ENCODE measurements around the gene ZDHHC8.

Gene ZDHHC8

DNA sequence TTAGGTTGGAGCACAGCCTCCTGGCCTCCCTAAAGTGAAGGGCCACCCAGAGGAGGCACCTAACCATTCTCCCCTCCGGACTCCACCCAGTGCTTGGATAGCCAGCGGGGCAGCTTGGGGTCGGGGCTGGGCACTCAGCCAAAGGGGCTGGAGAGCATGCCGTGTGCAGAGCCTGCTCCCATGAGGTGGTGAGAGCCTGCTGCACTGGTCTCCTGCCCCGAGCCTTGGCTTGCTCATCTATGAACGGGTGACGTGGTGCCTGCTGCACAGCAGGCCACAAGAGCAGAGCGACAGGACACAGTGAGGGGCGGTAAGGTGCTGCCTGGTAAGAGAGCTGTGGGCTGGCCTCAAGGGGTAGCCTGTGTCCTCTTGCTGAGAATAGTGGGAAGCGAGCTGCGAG is 33.3 kb downstream of the ZDHHC8 start:
- DNase-seq, result no peak

DNA sequence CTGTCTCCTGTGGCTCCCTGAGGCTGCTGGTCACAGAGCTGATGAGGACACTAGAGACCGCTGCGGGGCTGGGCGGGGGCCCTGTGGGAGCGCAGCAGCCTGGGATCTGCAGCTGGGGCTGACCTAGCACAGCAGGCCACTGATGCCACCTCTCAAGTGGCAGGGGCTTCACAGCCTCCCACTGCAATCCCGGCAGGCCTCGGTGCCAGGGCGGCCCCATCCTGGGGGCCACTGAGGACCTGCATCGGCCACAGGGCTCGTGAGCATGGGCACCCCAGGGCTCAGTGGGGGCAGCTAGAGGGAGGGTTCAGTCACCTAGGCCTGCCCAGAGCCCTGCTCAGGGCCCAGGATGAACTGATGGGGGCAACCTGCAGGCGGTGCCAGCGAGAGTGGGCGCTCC is 33.8 kb downstream of the ZDHHC8 start:
- no peak for DNase-seq

DNA sequence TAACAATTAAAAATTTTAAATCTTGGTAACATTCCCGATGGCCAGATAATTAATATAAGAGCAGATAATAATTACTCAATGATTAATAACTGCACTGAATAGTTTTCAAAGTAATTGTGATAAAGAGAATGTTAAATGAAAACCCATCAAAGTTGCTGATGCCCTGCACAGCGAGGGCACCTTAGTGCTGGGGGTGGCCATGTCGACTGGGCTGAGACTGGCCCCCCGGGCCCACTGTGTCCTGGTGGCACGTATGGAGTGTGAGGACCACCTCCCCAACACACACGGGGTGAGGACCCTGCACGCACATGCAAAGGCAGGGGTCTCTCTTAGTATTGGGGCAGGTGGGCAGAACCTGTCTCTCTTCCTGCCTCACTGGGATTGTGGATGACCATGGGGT is 34.3 kb downstream of the ZDHHC8 start:
- DNase-seq, result no peak

DNA sequence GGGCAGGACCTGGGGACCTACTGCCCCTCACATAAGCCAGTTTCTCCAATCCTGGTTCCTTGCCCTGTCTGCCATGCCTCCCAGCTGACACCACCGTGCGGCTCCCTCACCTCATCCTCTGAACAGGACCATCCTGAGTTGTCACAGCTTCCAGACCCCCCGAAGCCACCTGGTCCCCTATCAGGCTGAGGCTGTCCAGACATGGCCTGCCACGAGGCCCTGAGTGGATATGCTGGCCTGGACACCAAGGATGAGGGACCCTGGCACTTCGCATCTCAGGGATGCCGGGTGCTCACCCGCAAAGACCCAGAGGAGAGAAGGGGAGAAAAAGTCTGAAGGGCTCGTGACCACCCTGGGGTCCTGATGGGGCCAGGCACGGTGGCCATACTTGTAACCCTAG is 35.1 kb downstream of the ZDHHC8 start:
- no peak for DNase-seq

DNA sequence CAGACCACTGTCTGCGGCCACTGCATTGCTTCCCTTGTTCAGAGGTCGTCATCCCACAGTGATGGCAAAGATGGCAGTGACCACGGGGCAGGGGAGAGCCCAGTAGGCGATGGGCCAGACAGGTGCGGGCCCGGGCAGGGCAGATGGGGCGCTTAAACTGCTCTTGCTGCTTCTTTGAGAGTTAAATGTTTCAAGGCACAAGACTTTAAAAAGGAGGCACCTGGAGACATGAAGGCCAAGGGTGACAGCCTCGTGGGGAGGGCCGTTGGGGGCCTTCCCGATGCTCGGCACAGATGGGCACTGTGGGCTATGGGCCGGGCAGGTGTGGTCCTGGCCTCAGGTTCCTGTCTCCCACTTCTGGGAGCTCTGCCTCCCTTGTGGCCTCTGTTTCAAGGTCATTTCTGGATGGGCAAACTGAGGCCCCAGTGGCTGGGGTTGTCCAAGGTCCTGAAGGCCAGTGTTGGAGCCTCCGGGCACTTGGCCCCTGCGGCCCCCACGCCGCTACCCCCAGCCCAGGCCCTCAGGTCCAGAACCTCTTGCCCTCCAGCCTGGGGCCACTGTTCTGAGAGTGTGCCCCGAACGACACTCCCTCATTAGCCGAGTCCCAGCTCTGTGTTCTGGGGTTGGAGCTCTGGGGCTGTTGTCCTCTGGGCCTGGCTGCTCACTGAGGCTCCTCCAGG is 36.2 kb downstream of the ZDHHC8 start:
- DNase-seq, result no peak

DNA sequence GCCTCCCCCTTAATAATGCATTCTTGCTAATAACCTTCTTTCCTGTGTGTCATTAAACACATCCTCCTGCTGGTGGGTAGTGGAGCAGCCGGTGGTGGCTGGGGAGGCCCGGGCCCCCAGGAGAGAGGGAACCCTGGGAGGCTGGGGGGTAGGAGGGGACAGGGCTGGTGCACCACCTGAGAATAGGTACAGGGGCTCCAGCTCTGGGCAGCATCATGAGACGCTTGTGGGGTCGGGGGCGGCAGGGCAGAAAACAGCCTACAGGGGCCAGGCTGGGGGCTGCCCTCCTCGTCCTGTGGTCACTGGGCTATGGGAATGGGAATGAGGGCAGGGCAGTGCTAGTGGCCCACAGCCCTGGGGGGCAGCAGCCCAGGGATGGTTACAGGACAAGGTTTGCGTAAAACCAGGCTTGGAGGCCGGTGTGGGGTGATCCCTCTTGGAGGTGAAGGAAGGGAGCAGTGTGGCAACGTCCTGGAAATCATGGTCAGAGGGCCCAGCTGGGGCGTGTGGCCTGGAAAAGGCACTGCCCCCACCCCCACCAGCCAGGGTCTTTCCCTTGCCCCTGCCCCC is 37.7 kb downstream of the ZDHHC8 start:
- no peak for DNase-seq

DNA sequence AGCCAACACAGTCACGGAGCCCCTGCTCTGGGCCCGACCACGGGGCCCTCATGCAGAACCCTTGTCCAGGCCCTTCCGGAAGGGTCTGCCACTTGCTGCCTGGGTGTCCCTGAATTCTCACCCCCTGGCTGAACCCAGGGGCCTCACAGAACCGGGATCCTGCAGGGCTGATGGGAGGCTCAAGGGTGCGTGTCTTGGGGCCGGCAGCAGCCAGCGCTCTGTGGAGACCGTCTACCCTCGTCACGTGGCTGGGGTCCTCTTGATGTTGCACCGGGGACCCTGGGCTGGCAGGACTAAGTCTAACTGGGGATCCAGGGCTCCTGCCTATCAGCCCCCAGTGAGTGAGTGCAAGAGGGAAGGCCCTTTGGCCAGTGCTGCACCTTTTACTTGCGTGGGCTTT is 38.6 kb downstream of the ZDHHC8 start:
- DNase-seq, result no peak

DNA sequence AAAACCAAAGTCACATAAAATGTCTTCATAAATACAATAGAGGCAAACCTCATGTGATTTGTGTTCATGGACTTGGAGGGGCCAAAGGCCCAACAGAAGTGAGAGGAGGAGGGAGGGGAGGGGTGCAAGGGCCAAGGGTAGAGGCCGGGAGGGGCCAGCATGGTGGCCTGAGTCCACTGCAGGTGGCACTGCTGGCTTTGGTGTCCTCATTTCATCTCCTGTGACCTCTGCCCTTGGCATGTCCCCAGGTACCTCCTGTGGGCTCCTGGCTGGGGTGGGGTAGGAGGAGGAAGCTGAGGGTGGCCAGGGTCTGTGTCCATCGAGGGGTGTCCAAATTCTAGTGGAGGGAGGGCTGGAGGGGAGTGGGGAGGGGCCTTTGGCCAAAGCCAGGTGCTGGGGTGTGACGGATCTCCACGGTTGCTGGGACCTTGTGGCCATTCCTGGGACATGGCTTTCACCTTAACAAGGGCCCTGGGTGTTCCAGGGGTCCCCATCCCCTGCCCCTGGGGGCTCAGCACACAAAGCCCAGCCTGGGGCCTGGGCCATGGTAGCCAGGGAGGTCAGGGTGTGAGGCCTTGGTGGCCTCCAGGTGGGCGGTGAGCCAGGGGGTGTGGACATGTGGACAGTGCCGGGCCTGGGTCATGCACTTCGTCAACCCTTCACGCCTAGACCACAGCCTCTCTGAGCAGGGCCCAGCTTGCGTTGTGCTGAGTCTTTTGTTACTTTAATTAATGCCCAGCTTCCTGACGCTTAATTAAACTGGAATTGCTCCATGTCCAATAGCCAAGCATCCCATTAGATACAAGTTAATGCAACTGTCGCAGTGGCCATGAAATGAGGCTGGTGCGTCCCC is 39.9 kb downstream of the ZDHHC8 start:
- no peak for DNase-seq

DNA sequence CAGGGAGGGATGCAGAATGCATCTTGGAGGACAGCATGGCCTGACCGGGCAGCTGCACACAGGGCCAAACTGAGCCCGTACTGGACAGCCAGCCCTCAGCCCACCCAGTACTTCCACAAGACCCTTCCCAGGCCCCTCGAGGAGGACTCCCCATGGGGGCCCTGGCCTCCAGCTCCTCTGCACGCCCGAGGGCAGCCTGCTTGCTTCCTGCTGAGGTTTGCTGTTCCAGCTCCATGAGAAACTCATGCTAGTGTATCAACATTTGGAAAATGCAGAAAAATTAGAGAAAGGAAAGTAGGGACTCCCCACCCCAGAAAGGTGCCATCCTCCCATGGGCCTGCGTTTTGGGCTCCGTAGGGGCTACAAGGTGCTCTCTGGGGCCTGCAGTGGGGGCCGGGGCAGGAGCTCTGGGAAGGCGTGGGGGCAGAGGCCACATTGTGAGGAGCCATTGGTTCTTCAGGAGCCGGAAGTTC is 40.6 kb downstream of the ZDHHC8 start:
- no peak for DNase-seq

DNA sequence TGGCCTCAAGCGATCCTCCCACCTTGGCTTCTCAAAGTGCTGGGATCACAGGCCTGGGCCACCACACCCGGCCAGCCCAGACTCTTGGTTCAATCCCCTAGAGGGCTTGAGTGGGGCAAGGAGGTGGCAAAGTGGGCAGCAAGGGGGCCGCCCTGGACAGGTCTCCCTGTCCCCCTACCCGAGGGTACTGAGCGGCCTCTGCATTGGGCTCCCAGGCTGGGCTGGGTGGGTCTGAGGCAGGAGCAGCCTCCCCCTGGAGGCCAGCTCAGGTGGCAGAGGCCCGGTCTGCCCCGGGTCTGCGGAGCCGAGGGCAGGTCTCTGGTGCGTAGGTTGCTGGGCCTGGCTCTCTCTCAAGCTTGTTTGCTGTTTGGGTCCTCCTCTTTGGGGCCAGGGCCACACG is 41.6 kb downstream of the ZDHHC8 start:
- no peak for DNase-seq

DNA sequence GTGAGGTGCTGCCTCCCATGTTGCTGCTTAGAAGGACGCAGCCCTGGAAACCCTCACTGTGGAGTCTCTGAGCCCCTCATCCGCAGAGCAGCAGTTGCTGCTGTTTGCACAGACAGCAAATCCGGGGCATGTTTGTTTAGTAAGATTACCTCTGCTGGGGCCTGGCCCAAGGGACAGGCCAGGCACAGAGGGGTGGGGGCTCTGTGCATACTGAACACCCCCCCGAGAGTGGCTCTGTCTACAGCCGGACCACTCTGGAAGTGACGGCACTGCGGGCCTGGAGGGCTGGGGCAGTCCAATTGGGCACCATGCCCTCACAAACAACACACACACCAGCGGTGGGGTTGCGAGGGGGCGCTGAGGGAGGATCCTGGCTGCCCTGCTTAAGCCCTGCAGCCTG is 42.2 kb downstream of the ZDHHC8 start:
- no peak for DNase-seq

DNA sequence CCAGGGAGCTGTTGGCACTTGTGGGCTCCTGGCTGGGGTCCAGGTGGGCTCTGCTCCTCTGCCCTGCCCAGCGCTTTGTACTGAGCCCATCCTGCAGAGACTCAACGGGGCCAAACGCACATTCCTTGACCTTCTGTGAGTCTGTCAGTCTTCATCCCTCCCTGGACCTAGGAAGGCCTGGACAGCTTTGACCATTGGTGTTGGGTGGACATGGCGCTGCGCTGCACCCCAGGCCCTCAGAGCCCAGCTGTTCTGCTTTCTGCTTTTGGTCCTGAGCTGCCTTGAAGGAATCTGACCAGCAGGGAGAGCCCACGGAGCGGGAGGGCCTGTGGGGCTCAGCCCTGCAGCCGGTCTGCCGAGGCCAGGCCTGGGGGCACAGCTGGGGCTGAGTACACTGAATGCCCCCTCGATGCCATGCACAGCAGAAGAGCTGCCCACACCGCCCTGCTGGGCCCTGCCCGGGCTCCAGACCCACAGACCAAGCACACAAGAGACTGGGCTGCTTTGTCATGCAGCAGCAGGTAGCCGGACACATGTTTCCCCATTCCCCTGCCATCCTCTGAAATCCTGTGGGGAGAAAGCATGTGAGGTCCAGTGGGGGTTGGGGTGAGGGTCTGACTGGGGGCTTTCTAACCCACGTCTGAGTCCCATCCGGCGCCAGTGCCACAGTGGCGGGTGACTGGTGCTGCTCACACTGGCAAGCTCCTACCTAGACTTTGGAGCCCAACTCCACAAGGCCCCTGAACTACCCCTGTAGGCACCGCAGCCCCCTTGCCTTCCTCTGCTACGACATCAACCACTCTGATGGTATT is 43.4 kb downstream of the ZDHHC8 start:
- DNase-seq, result no peak

DNA sequence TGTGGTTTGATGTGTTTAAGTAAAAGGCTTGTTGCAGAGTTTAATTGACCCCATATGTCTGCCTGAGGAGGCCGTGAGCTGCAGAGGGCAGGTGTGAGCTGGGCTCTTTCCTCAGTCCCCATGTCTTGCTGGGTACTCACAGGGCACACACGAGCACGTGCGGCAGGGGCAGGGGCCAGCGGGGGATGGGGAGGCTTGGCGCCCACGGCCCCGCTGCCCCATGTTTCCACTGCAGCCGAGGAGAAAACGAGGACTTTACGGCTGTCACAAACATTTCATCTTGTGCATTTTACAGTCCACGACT is 43.9 kb downstream of the ZDHHC8 start:
- no peak for DNase-seq

DNA sequence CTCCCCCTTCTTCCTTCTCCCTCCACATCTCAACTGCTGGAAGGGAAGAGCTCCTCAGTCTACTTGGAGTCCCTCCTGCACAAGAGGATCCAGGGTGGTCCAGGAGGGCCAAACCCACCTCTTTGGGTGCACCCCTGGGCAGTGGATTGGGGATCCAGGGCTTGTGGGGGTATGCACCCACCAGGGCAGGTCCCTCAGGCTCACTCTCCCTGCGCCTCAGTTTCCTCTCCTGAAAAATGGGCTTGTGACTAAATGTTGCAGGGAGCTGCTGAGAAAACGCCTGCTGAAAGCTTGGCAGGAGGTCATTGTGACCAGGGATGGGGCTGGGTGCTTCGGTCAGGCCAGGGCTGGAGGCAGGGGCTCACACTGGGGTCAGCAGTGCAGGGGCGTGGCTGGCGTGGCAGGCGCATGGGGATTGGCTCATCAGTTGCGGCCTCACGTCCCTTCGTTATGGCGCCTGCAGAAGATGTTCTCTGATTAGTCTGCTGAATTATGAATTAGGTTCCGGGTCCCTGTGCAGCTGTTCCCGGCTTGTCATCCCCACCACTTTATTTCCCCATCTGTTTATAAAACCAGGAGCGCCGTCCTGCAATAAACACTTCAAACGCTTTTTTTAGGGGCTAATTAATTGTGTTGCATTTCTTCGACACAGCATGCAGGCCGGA is 44.9 kb downstream of the ZDHHC8 start:
- no peak for DNase-seq

DNA sequence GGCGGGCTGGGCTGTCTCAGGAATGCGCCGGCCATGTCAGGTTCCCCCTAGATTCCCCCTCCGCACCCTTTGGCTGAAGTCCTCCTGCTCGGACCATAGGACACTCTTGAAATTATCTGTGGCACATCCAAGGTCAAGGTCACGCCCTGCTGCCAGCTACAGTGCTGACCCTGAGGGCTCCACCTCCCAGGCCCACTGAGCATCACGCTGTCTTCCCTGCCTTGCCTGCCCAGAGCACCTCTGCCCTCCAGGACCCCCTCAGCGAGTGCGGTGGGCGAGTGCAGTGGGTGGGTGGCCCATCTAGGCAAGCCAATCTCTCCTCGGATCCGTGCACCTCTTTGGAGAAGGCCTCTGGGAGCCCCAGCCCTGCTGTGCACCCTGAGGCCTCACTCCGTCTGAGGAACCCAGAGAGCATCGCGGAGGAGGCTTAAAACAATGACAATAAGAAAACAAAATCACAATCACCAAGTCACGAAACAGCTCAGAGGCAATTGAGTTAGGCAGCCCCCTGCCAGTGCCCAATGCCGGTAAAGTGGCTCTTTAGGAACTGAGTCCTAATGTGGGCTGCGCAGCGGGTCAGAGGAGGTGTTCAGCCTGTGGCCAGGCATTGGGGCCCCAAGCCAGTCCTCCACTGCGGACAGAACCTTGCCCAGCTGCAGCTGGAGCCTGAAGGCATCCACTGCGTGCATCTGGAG is 45.8 kb downstream of the ZDHHC8 start:
- no peak for DNase-seq

DNA sequence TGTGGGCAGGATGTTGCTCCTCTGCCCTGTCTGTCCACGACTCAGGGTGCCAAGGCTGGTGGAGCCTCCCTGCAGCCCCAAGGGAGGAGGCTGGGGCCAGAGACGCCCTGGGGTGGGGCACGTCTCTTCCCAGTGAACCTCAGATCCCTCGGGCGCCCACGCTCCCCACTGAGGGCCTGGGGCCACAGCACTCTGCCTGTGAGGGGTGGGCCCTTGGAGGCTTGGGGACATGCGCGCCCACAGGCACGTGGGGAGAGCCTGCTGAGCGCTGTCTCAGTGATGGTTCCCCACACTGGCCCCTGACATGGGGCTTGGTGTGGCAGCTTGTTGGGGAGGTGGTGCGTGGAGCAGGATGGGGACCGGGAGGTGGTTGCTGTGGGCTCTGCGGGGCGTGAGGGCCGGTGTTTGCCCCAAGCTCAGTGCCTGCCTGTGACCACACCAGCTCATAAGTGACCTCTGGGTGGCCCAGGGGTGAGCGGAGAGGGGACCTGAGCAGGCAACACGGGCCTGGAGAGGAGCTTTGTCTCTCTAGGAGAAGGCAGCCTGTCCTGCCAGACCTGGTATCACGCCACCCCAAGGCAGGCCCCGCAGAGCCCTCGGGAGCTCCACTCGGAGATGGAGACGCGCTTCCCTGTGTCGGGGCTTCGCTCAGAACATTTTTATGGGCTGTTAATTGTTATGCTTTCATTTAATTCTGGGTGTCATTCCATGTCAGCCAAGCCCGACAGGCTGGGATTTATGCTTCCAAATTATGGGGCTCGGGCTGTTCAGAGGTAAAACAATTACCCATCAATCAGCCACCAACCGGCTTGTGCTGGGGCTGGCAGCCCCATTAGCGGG is 46.7 kb downstream of the ZDHHC8 start:
- DNase-seq, result no peak

DNA sequence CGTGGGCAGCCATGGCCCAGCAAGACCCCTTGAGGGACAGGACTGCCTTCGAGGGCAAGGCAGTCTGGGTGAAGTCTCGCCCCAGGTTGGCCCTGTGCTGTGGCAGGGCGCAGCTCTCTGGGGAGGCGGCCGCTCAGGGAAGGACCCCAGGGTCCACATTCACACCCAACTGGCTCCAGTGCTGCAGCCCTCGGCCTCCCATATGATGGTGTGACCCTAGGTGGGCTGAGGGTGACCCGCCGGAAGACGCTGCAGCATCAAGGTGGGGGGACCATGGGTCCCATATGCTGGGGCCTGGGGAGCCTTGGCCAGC is 47.3 kb downstream of the ZDHHC8 start:
- DNase-seq, result no peak

DNA sequence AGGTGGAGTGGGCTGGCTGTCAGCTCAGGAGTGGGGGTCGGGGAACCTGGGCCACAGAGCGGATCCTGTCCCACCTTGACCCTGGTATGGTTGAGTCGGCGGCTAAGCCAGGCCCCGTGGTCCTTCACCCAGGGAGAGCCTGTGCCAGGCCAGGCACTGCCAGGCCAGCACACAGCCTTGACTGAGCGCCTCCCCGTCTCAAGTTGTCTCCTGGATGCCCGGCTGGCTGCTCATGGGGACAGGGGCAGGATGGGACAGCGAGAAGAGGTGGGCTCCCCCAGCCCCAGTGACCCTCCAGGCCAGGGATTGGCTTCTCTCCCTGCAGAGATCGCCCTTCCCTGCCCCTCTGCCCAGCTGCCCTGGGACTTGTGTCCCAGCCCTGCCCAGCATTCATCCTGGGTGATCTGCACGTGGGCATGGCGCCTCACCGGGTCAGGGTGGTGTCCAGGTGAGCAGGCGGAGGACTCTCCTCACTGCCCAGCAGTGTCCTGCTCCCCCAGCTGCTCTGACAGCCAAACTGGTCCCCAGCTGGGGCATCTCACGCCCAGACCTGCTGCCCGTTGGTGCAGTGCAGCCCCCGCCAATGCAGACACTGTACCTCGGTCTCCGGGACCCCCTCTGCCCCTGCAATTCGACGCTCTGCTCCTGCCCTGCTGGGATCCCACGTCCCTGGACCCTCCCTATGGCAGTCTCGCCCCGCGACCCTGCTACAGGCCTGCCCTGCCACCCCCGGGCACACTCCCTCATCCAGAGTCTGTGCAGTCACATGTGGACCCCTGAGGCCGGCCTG is 48.0 kb downstream of the ZDHHC8 start:
- DNase-seq, result no peak

DNA sequence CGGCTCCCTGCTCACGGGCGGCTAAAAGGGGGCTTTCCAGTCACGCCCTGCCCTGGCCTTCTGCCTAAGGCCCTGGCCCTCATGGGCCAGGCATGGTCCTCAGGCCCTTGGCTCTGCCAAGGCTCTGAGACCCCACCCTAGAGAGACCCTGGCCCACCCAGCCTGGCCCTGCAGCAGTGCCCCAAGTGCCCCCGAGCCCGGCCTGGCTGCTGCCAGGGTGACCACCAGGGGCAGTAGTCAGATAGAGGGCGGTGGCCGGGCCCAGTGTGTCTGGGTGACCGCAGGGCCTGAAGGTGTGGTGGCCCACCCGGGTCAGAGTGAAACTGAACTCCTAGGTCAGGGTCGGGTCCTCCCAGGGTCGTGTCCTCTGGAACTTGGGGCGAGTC is 48.6 kb downstream of the ZDHHC8 start:
- no peak for DNase-seq

DNA sequence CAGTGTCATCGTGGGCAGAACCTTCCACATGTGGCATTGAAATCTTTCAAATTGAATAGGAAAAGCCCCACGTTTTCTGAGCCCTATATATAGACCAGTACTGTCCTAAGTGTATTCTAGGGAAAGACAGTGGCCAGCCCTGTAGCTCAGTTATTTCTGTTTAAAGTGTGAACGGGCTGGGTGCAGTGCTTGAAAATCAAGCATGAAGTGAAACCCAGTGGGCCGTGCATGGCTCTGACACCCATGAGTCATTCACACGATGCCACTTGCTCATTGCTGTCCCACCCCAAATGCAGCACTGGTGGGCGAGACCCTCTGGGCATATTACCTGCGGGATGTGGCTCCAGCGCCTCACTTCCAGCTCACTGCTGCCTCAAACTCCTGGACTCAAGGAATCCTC is 49.0 kb downstream of the ZDHHC8 start:
- no peak for DNase-seq

Data from C1 segment of cervical spinal cord (tissue), 14 donors.